Adrenal gland (tissue), 12 donors: ENCODE results near the gene FBXO21. TPM values are rescaled to one million over a fixed set of nuclear protein-coding genes. Genes with fewer than 3 reads are reported as not detected.
"Not testable (repeated sequence)": the region's sequence is repeated elsewhere in the genome, so short reads cannot be mapped to it uniquely, and the experiment has no call there.

ENCODE experiments used
- DNase-seq, 7 donors: peaks; one replicate each; pipeline ENCODE4 v3.0.0-alpha.2; 2019 to 2020
- H3K27ac ChIP-seq, 5 donors: fragments of 200-600 bp; sonication (generic) in 4 of 5; 1 replicate in 3 of 5; 2 replicates in 2 of 5; pipeline versions ENCODE4 v1.5.1 to v1.8.0; 2016 to 2020; ENCODE audit warnings: mild to moderate bottlenecking in 1 of 5
- H3K27me3 ChIP-seq: fragments of 200-600 bp; 2 replicates; pipeline ENCODE4 v1.8.0; 2021
- H3K36me3 ChIP-seq, 2 donors: fragments of 200-600 bp; replicated peaks in 1 of 2; 1 replicate in 1 of 2; 2 replicates in 1 of 2; pipeline versions ENCODE4 v1.5.1 to v1.8.0; 2018 to 2022
- H3K4me1 ChIP-seq, 2 donors: fragments of 200-600 bp; replicated peaks in 1 of 2; 1 replicate in 1 of 2; 2 replicates in 1 of 2; pipeline versions ENCODE4 v1.5.1 to v1.8.0; 2018 to 2021
- H3K4me3 ChIP-seq, 4 donors: fragments of 200-600 bp; sonication (generic) in 3 of 4; one replicate each; pipeline ENCODE4 v1.5.1; 2016 to 2018
- H3K9me3 ChIP-seq, 3 donors: fragments of 200-600 bp; sonication (generic) in 1 of 3; replicated peaks in 1 of 3; 1 replicate in 2 of 3; 2 replicates in 1 of 3; pipeline versions ENCODE4 v1.5.1 to v1.8.0; 2016 to 2021
- POLR2A ChIP-seq, 2 donors: fragments of 450-650 bp; IDR thresholded peaks; one replicate each; pipeline ENCODE4 v1.6.1; 2017; ENCODE audit warnings: antibody characterized with exemption in 2 of 2, mild to moderate bottlenecking in 2 of 2, moderate library complexity in 1 of 2
- WGBS, 4 donors: extraction: QIAGEN DNeasy Blood & Tissue Kit in 2 of 4; methylation state at CpG; one replicate each; pipeline versions ENCODE4 v1.1.5 to v1.1.7; 2013 to 2017; 5-methylcytosine and 5-hydroxymethylcytosine counted together
- intact Hi-C, 2 donors: fragments of 100-400 bp; cut with DNase I; formaldehyde crosslinking; loops; one replicate each; pipeline versions ENCODE4 v1.14.1 to v1.15.0; 2022 to 2023
- polyA plus RNA-seq, 3 donors: library from polyadenylated mRNA; stranded (reverse); fragments of 200-250 nt in 2 of 3; fragments of 350-450 nt in 1 of 3; fragmentation: Illumina TruSeq in 1 of 3; extraction: RNeasy Lipid Tissue Mini Kit (QIAGEN cat#74804) in 1 of 3; gene quantifications; one replicate each; pipeline ENCODE4 v1.2.3, GENCODE V29; 2013 to 2014
- total RNA-seq, 9 donors: library from RNA; depleted of rRNA in 4 of 9; stranded (reverse); fragments of >200 nt in 4 of 9; fragments of 120-200 nt in 1 of 9; fragmentation: NEBNext Ultra II Directional in 1 of 9; extraction: Animal tissue kit (Norgen Biotek cat#: 25700) in 1 of 9; gene quantifications; one replicate each; pipeline versions ENCODE4 v1.1.0 to v1.2.4, GENCODE V29; 2013 to 2023
- TF ChIP-seq, protein P1 (sequence below), 6 experiments: fragments of 450-650 bp in 4 of 6; fragments of 200-600 bp in 2 of 6; sonication (generic) in 1 of 6; IDR thresholded peaks; 1 replicate in 5 of 6; 2 replicates in 1 of 6; pipeline versions ENCODE4 v1.5.1 to v1.8.0; 2016 to 2021; ENCODE audit warnings: antibody characterized with exemption in 6 of 6, mild to moderate bottlenecking in 2 of 6, moderate library complexity in 1 of 6
- donor health status: healthy with polysubstance abuse.
- donor health status: Bipolar disorder and iron deficiency.
- donor health status: DM: yes; HTN: yes; CAD: no.
- donor health status: DM: no; HTN: no; CAD: no.
- donor health status: DM: no; HTN: no; CAD: no.
- donor health status: DM: yes; HTN: yes; CAD: no.

The FBXO21 gene
- total and polyA plus RNA-seq, 12 donors = 22.8 to 309 (median 103) TPM

DNA sequence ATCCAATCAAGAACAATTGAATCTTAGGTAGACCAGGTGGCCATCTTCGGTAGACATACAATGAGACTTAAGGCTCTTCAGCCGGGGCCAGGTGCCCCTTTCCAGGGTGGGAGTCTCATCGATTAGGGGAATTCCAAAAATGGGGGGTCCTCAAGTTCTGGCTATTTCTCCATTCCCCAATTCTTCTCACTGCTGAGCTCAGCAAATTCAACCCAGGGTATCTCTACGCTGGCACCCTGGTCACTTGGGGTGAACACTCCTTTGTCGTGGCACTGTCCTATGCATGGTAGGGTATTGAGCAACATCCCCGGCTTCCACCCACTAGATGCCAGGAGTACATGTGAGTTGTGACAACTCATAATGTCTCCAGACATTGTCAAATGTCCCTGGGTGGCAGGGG, 34.9 kb upstream of the FBXO21 start:
- no peaks in the 10 kb centered on the region for H3K9me3 ChIP-seq
- intact Hi-C loops = no loop called here
- 73 to 91% (median 85%) methylated on average over 3 to 6 of the region's 6 CpGs for WGBS, 4 donors
- H3K36me3 ChIP-seq = no peaks in the 10 kb centered on the region
- H3K27ac ChIP-seq = no peak overlapping the region
- peaks cover 6% of the 10 kb centered on the region for H3K27me3 ChIP-seq
- TF ChIP-seq, protein P1, sequence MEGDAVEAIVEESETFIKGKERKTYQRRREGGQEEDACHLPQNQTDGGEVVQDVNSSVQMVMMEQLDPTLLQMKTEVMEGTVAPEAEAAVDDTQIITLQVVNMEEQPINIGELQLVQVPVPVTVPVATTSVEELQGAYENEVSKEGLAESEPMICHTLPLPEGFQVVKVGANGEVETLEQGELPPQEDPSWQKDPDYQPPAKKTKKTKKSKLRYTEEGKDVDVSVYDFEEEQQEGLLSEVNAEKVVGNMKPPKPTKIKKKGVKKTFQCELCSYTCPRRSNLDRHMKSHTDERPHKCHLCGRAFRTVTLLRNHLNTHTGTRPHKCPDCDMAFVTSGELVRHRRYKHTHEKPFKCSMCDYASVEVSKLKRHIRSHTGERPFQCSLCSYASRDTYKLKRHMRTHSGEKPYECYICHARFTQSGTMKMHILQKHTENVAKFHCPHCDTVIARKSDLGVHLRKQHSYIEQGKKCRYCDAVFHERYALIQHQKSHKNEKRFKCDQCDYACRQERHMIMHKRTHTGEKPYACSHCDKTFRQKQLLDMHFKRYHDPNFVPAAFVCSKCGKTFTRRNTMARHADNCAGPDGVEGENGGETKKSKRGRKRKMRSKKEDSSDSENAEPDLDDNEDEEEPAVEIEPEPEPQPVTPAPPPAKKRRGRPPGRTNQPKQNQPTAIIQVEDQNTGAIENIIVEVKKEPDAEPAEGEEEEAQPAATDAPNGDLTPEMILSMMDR (IDR thresholded peaks at IDR 0.05) = no peak
- TF ChIP-seq POLR2A (IDR thresholded peaks at IDR 0.05) = no peak
- no peak overlapping the region for H3K4me3 ChIP-seq
- no peak for DNase-seq
- H3K4me1 ChIP-seq = no peaks in the 10 kb centered on the region

DNA sequence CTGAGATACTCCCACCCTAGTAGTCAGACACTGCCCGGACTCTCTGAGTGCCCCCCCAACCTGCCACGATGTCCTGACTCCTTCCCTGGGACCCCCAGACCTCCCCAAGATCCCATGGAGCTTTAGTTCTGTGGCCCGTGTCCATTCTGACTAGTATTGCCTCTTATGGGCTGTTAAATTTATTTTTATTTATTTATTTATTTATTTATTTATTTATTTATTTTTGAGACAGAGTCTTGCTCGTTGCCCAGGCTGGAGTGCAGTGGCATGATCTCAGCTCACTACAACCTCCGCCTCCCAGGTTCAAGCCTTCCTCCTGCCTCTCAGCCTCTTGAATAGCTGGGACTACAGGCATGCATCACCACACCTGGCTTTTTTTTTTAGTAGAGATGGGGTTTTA, 30.7 kb upstream of the FBXO21 start:
- H3K27ac ChIP-seq, H3K4me1 ChIP-seq, intact Hi-C loops, H3K9me3 ChIP-seq, DNase-seq, H3K36me3 ChIP-seq, H3K4me3 ChIP-seq: not testable (repeated sequence)
- WGBS, 4 donors = 59 to 80% (median 64%) methylated on average over 5 of the region's 5 CpGs
- H3K27me3 ChIP-seq = peaks cover 16% of the 10 kb centered on the region

DNA sequence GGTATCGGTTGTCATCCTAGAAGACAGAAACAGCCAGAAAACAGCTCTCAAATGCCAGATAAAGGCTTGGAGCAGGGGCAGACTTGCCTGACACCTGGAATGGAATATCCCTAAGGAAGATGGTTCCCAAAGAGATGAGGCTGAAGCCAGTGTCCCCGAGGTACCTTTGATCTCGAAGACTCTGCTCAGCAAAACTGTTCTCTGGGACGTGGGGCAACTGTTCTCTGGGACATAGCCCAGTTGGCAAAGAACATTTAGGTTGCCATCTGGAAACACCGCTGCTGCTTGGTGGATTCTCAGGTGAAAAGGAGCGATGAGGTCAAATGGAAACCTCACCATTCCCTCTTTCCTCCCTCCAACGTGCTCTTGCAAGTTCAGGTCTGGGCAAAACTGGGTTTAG, 27.9 kb upstream of the FBXO21 start:
- no peak overlapping the region for H3K4me3 ChIP-seq
- TF ChIP-seq, protein P1 (IDR thresholded peaks at IDR 0.05) = no peak
- no peak for TF ChIP-seq POLR2A (IDR thresholded peaks at IDR 0.05)
- intact Hi-C loops = loop anchor here in 1 of 2 donors (10.0 kb wide), 2 partner anchors 147 to 367 kb away; partner anchors contain the start of gene NOS1
- 56 to 73% (median 69%) methylated on average over 7 of the region's 7 CpGs for WGBS, 4 donors
- no peaks in the 10 kb centered on the region for H3K36me3 ChIP-seq
- no peak overlapping the region for H3K27ac ChIP-seq
- no peak for DNase-seq
- peaks cover 16% of the 10 kb centered on the region for H3K27me3 ChIP-seq
- H3K9me3 ChIP-seq = no peaks in the 10 kb centered on the region
- no peaks in the 10 kb centered on the region for H3K4me1 ChIP-seq

DNA sequence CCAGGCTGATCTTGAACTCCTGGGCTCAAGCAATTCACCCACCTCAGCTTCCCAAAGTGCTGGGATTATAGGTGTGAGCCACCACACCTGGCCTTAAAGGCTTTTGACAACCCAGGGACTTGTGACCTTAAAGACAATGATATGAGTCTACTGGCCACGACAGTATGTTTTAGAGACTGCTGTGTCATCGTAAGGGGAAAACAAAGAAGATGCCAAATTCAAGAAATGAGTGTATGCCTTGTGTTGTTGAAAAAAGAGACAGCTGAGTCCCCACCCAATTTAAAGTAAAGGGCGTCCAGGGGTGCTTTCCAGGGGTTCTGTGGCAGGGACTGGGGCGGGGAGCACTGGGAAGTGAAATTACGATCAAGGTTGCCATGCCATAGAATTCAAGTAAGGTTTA, 26.4 kb upstream of the FBXO21 start:
- 59 to 71% (median 69%) methylated on average over 5 of the region's 5 CpGs for WGBS, 4 donors
- no peak overlapping the region for H3K27ac ChIP-seq

DNA sequence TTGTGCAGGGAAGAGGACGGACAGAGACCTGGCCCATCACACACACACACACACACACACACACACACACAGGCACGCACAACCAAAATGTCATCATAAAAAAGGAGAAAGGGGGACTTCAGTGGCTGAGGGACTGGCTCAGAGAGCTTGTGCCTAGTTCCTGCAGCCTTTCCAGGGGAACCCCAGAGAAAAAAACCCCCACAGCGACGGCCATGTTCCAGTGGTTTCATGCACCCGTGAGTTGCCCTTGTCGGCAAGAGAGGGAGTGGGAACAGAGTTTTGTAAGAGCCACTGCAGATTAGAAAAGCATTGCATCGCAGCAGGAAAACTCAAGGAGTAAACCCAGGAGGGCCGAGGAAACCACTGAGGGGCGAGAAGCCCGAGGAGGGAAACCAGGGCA, 24.5 kb upstream of the FBXO21 start:
- no peak overlapping the region for H3K4me3 ChIP-seq
- 69 to 72% (median 71%) methylated on average over 10 of the region's 10 CpGs for WGBS, 4 donors
- no peak overlapping the region for H3K27ac ChIP-seq
- no peak for DNase-seq
- intact Hi-C loops = loop anchor here (5.0 to 10.0 kb wide), 3 partner anchors 150 to 623 kb away; partner anchors contain the start of gene NOS1 (in 1 of the 2)
- peaks cover 10% of the 10 kb centered on the region for H3K27me3 ChIP-seq
- no peak for TF ChIP-seq POLR2A (IDR thresholded peaks at IDR 0.05)
- TF ChIP-seq, protein P1 (IDR thresholded peaks at IDR 0.05) = no peak
- H3K4me1 ChIP-seq = no peaks in the 10 kb centered on the region
- no peaks in the 10 kb centered on the region for H3K36me3 ChIP-seq
- H3K9me3 ChIP-seq = no peaks in the 10 kb centered on the region

More for the DNA sequence above, 26.4 kb upstream of the FBXO21 start:
- H3K27me3 ChIP-seq = peaks cover 16% of the 10 kb centered on the region
- DNase-seq = no peak
- H3K36me3 ChIP-seq = no peaks in the 10 kb centered on the region
- H3K4me3 ChIP-seq = no peak overlapping the region
- H3K9me3 ChIP-seq = no peaks in the 10 kb centered on the region
- H3K4me1 ChIP-seq = no peaks in the 10 kb centered on the region
- intact Hi-C loops = loop anchor here in 1 of 2 donors (10.0 kb wide), 2 partner anchors 148 to 368 kb away; partner anchors contain the start of gene NOS1
- TF ChIP-seq POLR2A (IDR thresholded peaks at IDR 0.05) = no peak
- TF ChIP-seq, protein P1 (IDR thresholded peaks at IDR 0.05) = no peak
